Vagina (tissue), 2 donors: Measurements from ENCODE around the gene CUL9. TPM values are rescaled to one million over a fixed set of nuclear protein-coding genes. Genes with fewer than 3 reads are reported as not detected.
"Not testable (repeated sequence)": the region's sequence is repeated elsewhere in the genome, so short reads cannot be mapped to it uniquely, and the experiment has no call there.

ENCODE experiments used
- DNase-seq, 2 donors: peaks; one replicate each; pipeline ENCODE4 v3.0.0-alpha.2; 2017; ENCODE audit errors: extremely low spot score in 2 of 2
- H3K27ac ChIP-seq: fragments of 200-600 bp; sonication (generic); one replicate; pipeline ENCODE4 v1.5.1; 2019
- H3K27me3 ChIP-seq: fragments of 200-600 bp; sonication (generic); one replicate; pipeline ENCODE4 v1.5.1; 2019
- H3K36me3 ChIP-seq, 2 donors: fragments of 200-600 bp; sonication (generic); one replicate each; pipeline ENCODE4 v1.5.1; 2017 to 2019
- H3K4me1 ChIP-seq: fragments of 200-600 bp; sonication (generic); one replicate; pipeline ENCODE4 v1.5.1; 2019
- H3K4me3 ChIP-seq, 2 donors: fragments of 200-600 bp; sonication (generic); 1 replicate in 1 of 2; 2 replicates in 1 of 2; pipeline ENCODE4 v1.5.1; 2016 to 2019
- H3K9me3 ChIP-seq: fragments of 200-600 bp; sonication (generic); one replicate; pipeline ENCODE4 v1.5.1; 2019
- POLR2A ChIP-seq, 2 donors: fragments of 450-650 bp; IDR thresholded peaks; one replicate each; pipeline ENCODE4 v1.6.1; 2017; ENCODE audit warnings: antibody characterized with exemption in 2 of 2, mild to moderate bottlenecking in 2 of 2, moderate library complexity in 2 of 2
- POLR2AphosphoS5 ChIP-seq, 2 donors: sonication (generic); formaldehyde crosslinking; IDR thresholded peaks; one replicate each; pipeline ENCODE4 v1.9.0; 2017; ENCODE audit warnings: antibody characterized with exemption in 2 of 2, mild to moderate bottlenecking in 2 of 2, low read depth in 1 of 2; ENCODE audit not compliant: insufficient read depth in 1 of 2
- intact Hi-C: fragments of 100-400 bp; cut with DNase I; formaldehyde crosslinking; loops from one replicate; pipeline ENCODE4 v1.15.1; 2023
- total RNA-seq: library from RNA; depleted of rRNA; stranded (reverse); fragments of >200 nt; gene quantifications from one replicate; pipeline ENCODE4 v1.2.3, GENCODE V29; 2016
- TF ChIP-seq, protein P1 (sequence below), 3 experiments: fragments of 450-650 bp in 2 of 3; fragments of 200-600 bp in 1 of 3; sonication (generic) in 1 of 3; IDR thresholded peaks; one replicate each; pipeline ENCODE4 v1.5.1; 2017 to 2019; ENCODE audit warnings: antibody characterized with exemption in 3 of 3, mild to moderate bottlenecking in 2 of 3, moderate library complexity in 2 of 3

The CUL9 gene
- 49.1 TPM for total RNA-seq

DNA sequence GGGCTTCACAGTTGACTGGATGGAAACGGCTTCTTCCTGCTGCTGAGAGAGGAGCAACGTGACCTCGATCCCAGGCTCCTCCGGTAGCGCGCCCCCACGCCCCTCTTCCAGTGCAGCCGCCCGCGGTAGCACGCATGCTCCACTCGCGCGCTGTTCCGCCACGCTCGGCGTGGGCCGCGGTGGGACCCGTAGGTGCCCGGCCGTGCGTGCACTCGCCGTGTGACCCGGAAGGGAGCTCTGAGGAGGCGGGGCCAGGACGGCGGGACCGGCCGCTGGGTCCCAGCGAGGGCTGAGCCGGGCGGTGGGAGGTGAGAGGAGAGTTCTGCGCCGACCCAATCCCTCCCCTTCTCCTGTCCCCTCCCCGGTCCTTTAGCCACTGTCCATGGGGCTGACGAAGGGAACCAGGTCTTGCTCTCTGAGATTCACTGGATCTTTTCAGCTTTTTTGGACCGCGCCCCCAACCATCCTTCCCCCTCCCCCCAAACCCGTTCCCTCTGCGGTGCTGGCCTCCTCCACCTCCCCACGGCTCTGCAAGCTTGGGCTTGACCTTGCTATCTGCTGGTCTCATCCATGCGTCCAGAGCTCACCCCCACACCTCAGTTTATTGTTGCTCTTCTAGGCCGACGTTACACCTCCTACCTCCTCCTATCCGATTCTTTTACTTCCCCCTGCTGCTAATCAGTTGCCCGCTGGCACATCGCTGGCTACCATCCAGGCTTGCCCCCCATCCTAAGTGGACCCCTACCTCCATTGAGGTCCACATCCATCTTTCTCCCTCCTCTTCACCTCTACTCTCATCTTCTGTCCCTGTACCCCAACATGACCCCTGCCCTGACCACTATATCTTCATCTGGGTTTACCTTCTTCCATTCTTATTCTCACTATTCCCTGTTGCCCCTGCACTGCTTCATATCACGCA is at the start of gene CUL9:
CUL9 (plus strand) TSS at position 255 of the 919 bp plus-strand sequence. CDS start 2,115 bp downstream, outside the sequence.
- Histone ChIP-seq H3K9me3 (no peaks in the 10 kb centered on the region), H3K27ac (peak within 1 kb of the TSS; percentile 75), H3K36me3 (peaks cover 0 to 38% of the 10 kb centered on the region in 2 donors), H3K4me1 (peaks cover 30% of the 10 kb centered on the region), H3K27me3 (no peaks in the 10 kb centered on the region), H3K4me3 (peak within 1 kb of the TSS; percentile 76 to 91)
- intact Hi-C loops, result no loop called here
- DNase-seq, result no peak
- TF ChIP-seq POLR2AphosphoS5 (IDR thresholded peaks at IDR 0.05; ENCODE audit: insufficient read depth in 1 of 2, low read depth in 1 of 2) (peak; percentile 78 to 88), POLR2A (IDR thresholded peaks at IDR 0.05) (peak in 1 of 2 donors; percentile 28)
- TF ChIP-seq, protein P1, sequence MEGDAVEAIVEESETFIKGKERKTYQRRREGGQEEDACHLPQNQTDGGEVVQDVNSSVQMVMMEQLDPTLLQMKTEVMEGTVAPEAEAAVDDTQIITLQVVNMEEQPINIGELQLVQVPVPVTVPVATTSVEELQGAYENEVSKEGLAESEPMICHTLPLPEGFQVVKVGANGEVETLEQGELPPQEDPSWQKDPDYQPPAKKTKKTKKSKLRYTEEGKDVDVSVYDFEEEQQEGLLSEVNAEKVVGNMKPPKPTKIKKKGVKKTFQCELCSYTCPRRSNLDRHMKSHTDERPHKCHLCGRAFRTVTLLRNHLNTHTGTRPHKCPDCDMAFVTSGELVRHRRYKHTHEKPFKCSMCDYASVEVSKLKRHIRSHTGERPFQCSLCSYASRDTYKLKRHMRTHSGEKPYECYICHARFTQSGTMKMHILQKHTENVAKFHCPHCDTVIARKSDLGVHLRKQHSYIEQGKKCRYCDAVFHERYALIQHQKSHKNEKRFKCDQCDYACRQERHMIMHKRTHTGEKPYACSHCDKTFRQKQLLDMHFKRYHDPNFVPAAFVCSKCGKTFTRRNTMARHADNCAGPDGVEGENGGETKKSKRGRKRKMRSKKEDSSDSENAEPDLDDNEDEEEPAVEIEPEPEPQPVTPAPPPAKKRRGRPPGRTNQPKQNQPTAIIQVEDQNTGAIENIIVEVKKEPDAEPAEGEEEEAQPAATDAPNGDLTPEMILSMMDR (IDR thresholded peaks at IDR 0.05), result no peak

DNA sequence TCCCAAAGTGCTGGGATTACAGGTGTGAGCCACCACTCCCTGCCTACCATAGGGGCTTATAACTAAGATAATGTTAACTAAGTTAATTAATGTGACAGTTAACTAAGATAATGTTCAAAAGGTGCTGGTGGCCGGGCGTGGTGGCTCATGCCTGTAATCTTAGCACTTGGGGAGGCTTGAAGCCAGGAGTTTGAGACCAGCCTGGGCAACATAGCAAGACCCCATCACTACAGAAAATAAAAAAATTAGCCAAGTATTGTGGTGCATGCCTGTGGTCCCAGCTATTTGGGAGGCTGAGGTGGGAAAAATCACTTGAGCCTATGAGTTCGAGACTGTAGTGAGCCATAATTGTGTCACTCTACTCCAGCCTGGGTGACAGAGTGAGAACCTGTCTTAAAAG is 43.7 kb upstream of the CUL9 start:
- H3K36me3 ChIP-seq, result no peaks in the 10 kb centered on the region
- H3K27me3 ChIP-seq, result no peaks in the 10 kb centered on the region
- intact Hi-C loops, result no loop called here
- no peak overlapping the region for H3K4me3 ChIP-seq
- H3K9me3 ChIP-seq, result no peaks in the 10 kb centered on the region
- TF ChIP-seq, protein P1 (IDR thresholded peaks at IDR 0.05), result no peak
- TF ChIP-seq POLR2AphosphoS5 (IDR thresholded peaks at IDR 0.05; ENCODE audit: insufficient read depth in 1 of 2, low read depth in 1 of 2), result no peak
- H3K27ac ChIP-seq, result no peak overlapping the region
- peaks cover 6% of the 10 kb centered on the region for H3K4me1 ChIP-seq
- DNase-seq, result no peak

DNA sequence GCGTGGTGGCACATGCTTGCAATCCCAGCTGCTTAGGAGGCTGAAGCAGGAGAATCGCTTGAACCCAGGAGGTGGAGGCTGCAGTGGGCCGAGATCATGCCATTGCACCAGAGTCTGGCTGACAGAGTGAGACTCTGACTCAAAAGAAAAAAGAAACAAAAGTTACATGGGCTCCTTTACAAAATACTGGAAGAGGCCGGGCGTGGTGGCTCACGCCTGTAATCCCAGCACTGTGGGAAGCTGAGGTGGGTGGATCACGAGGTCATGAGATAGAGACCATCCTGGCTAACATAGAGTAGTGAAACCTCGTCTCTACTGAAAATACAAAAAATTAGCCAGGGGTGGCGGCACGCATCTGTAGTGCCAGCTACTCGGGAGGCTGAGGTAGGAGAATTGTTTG is 42.0 kb upstream of the CUL9 start:
- not testable (repeated sequence) for H3K27ac ChIP-seq, H3K9me3 ChIP-seq, H3K4me3 ChIP-seq, H3K27me3 ChIP-seq, H3K36me3 ChIP-seq, DNase-seq
- H3K4me1 ChIP-seq, result peaks cover 12% of the 10 kb centered on the region
- intact Hi-C loops, result loop anchor here (5.0 kb wide), 1 partner anchor 238 kb away; no protein-coding TSS in a partner anchor

GRCh38 chr6:43141644-43142043 is 40.4 kb upstream of the CUL9 start:
- intact Hi-C loops, result loop anchor here (5.0 kb wide), 1 partner anchor 239 kb away; no protein-coding TSS in a partner anchor
- Histone ChIP-seq H3K4me3 (no peak overlapping the region), H3K4me1 (peaks cover 12% of the 10 kb centered on the region), H3K9me3 (no peaks in the 10 kb centered on the region), H3K36me3 (peaks cover 0 to 1% of the 10 kb centered on the region in 2 donors), H3K27ac (no peak overlapping the region), H3K27me3 (no peaks in the 10 kb centered on the region)
- DNase-seq, result no peak
- TF ChIP-seq, protein P1 (IDR thresholded peaks at IDR 0.05), result no peak
- TF ChIP-seq POLR2A (IDR thresholded peaks at IDR 0.05) (no peak), POLR2AphosphoS5 (IDR thresholded peaks at IDR 0.05; ENCODE audit: insufficient read depth in 1 of 2, low read depth in 1 of 2) (no peak)

- no peak for DNase-seq
- Histone ChIP-seq H3K27ac (no peak overlapping the region), H3K4me3 (no peak overlapping the region), H3K27me3 (no peaks in the 10 kb centered on the region), H3K36me3 (peaks cover 0 to 6% of the 10 kb centered on the region in 2 donors), H3K4me1 (peaks cover 12% of the 10 kb centered on the region), H3K9me3 (no peaks in the 10 kb centered on the region)
- intact Hi-C loops, result loop anchor here (5.0 kb wide), 1 partner anchor 240 kb away; no protein-coding TSS in a partner anchor
- TF ChIP-seq POLR2AphosphoS5 (IDR thresholded peaks at IDR 0.05; ENCODE audit: insufficient read depth in 1 of 2, low read depth in 1 of 2) (no peak), POLR2A (IDR thresholded peaks at IDR 0.05) (no peak)
- TF ChIP-seq, protein P1 (IDR thresholded peaks at IDR 0.05), result no peak
Measured at GRCh38 chr6:43142101-43142500, 39.9 kb upstream of the CUL9 start.
